GM18499 (cell line): ENCODE data around the gene SLC9A1.
"Not testable (repeated sequence)": the region's sequence is repeated elsewhere in the genome, so short reads cannot be mapped to it uniquely, and the experiment has no call there.

Source experiments
- ATAC-seq: cut with Tn5 transposase; IDR thresholded peaks from one replicate; pipeline ENCODE4 v1.9.1; 2021; ENCODE audit warnings: moderate number of reproducible peaks; ENCODE audit not compliant: insufficient read depth, unreplicated experiment

SLC9A1 gene

DNA sequence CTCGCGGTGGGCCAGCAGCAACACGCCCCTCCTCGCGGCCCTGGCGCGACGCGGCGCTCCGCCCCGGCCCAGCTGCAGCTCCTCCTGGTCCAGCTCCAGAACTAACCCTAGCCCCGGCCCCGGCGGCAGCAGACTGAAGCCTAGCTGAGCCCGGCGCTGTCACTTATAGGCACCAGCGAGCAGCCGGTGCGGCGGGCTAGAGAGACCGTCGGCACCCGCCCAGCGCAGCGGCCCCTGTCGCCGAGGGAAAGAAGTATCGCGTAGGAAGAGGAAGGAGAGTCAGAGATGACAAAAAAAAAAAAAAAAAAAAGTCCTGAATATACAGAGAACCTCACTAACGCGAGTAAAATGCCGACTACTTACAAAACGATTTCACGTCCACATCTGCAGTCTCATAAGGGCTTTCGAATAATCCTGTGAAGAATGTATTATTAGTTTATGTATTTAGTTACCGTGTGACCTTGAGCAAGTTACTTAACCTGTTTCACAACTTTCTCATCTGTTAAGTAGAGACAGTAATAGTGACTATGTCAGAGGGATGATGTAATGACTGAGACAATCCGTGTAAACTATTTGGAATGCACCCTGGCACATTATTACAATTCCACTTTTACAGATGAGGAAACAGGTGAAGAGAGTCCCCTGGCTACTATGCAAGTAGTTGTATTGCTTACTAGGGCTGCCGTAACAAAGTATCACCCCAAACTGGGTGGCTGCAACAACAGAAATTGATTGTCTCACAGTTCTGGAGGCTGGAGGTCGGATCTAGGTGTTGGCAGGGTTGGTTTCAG is at the start of gene SLC9A1:
SLC9A1 (minus strand) TSS at position 135 of the 791 bp plus-strand sequence. CDS start 791 bp downstream, outside the sequence.
- ATAC-seq = peak; percentile 61

DNA sequence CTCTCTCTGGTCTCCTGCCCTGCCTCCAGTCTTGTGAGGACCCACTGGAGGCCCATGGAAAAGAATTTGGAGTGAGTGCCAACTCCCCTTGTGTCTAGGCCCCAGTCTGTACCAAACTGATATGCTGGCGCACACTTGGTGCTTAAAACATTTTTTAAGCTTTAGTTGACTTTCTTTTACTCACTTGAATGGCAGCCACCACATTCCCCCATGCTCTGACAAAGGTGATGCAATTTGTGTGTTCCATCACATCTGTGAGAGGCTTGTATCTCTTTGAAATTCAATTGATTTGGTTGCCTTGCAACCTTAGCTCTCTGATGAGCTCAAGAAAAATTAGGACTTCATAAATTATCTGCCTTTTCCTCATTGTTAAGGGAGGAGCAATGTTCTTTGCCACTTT is 49.0 kb upstream of the SLC9A1 start:
- no peak for ATAC-seq

DNA sequence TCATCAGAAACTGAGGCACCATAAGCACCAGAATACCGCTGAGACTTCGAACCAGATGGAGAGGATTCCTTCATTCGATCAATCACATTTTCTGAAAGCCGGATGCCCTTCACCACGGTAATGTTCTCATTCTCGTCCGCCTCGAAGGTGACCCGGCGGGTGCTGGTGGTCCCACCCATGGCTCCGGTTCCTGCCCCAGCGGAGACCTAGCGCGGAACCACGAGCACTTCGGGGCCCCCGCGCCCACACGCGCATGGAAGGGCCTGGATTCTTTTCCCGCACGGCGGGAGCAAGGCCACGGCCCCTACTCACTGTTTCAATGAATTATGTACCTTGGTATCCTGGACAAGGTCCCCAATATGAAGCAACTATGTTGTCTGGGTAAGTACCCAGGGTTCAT is 46.4 kb upstream of the SLC9A1 start:
- no peak for ATAC-seq

DNA sequence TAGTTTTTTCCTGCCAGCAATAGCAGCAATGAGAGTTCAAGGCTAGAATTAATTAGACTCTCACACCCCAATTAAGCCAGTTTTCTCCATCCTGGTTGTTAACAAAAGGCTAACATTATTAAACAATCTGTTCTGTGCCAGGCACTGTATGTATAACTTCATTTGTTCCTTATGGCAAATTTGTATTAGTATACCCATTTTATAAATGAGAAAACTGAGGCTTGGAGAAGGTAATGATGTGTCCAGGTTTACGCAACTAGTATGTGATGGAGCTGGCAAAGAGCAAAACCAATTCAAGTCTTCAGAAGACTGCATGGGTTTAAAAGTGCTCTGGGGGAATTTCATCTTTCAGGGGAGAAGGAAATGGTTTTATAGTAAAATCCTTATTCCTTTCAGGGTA is 38.3 kb upstream of the SLC9A1 start:
- no peak for ATAC-seq

DNA sequence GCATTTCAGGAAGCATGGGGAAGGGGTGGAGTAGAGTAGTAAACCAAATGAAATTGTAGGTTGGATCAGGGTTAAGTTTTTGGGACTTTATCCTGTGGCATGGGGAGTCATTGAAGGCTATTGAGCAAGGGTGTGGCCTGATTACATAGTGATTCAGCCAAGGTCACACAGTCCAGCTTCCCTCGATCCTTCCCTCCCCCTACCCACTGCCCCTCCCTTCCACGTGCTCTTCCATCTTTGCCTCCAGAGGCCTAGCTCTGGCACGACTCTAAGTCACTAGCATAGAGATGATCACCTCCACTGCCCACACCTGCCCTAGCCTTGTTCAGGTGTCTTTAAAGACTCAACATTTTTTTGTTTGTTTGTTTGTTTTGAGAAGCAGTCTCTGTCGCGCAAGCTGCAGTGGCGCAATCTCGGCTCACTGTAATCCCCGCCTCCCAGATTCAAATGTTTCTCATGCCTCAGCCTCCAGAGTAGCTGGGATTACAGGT is 37.2 kb upstream of the SLC9A1 start:
- no peak for ATAC-seq

DNA sequence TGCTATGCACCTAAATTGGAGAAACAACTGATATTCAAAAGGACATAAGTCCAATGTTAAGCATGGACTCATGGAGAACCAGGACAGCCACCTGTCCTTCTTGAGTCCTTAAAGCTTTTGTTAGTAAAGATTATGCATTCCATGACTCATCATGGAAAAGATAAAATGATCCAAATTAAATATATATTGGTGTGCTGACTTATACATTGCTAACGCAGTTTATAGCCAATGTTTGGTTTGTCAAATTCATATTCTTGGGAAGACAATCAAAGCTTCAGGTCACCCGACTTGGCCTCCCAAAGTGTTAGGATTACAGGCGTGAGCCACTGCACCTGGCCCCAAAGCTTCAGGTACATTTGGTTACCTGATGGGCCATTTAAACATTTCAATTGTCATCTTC is 29.7 kb upstream of the SLC9A1 start:
- not testable (repeated sequence) for ATAC-seq

DNA sequence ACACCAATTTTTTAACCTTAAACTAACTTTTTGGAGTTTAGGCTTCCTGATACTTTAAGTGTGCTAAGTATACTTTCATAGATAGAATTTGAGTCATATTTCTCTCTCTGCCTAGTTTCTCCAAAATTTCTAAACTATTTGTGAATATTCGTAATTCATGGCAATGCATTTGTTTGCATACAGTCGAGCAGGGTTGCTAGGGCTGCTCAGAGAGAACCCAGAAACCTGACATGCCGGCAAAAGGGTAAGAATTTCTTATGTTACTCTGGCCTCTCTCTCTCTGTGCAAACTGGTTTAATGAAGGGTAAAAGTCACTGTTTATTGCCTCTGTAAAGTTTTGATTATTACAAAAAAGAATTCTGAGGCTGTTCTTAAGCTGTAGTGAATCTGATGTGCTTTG is 25.1 kb upstream of the SLC9A1 start:
- no peak for ATAC-seq

DNA sequence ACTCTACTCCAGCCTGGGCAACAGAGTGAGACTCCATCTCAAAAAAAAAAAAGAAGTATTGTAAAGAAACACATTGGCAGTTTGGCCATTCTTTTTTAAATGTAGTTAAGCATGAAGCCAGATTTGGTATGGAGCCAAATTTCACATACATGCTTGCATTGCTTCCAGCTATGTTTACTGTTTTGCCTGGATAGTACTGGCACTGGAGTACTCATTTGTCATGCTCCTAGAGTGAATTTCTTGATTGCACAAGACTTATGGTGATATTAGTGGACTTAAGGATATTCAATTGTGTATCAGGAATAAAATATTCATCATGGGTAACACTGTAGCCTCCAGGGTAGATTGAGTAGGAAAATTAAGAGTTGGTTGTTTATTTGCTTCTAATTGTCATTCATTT is 24.5 kb upstream of the SLC9A1 start:
- no peak for ATAC-seq

DNA sequence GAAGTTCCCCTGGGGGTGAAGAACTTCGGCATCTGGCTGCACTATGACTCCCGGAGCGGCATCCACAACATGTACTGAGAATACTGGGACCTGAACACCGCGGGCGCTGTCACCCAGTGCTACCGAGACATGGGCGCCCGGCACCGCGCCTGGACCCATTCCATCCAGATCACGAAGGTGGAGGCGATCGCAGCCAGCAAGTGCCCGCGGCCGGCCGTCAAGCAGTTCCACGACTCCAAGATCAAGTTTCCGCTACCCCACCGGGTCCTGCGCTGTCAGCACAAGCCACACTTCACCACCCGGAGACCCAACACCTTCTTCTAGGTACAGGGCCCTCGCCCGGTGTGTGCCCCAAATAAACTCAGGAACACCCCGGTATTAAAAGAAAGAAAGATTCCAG is 22.0 kb upstream of the SLC9A1 start:
- ATAC-seq = no peak

DNA sequence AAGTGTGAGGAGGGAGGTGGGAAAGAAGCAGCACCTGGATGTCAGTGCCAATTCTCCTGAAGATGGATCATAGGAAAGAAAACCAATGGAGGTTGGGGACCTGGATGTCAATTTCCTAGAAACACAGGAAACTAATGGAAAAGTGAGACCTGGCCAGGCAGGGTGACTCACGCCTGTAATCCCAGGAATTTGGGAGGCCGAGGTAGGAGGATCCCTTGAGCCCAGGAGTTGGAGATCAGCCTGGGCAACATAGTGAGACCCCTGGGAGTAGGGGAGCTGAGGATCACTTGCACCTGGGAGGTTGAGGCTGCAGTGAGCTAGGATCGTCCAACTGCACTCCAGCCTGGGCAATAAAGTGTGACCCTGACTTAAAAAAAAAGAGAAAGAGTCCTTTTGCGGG is 21.4 kb upstream of the SLC9A1 start:
- ATAC-seq = no peak

DNA sequence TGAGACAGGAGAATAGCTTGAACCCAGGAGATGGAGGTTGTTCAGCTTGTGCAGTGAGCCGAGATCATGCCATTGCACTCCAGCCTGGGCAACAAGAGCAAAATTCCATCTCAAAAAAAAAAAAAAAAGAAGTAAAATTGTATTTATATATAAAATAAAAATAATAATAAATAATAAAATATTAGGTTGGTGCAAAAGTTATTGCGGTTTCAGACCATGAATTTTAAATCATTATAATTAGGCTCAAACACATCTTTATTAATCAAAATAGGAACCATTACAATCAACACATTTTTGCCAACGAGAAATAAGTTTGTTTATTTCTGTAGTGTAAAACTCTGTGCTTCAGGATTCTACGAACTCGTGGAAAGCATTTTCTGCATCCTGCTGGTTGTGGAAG is 18.1 kb upstream of the SLC9A1 start:
- ATAC-seq = not testable (repeated sequence)

DNA sequence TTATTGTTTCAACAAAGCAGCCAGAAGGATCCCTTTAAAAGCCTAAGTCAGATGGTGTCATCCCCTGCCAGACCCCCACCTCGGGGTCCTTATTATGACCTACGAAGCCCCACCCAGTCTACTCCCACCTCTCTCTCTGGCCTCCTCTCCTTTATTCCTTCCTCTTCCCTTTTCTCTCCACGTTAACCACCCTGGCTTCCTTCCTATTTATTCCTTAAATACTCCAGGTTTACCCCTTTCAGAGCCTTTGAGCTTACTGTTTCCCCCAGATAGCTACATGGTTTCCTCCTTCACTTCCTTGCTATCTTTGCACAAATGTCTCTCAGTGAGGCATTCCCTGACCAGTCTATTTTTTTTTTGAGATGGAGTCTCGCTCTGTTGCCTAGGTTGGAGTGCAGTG is 12.0 kb upstream of the SLC9A1 start:
- no peak for ATAC-seq

DNA sequence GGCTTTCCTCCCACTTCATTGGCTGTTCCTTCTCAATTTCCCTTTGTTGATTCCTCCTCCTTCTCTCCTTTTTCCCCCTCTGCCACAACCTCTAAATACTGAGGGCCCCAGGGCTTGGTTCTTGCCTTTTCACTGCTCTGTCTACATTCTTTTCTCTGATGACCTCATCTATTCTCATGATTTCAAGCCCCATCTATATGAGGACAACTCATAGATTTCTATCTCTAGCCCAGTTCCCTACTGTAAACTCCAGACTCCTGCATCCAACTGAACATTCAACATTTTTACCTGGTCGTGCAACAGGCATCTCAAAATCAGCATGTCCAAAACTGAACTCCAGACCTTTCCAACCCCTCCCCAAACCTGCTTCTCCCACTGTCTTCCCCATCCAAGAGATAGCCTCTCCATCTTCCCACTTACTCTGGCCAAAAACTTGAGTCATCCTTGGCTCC is 11.5 kb upstream of the SLC9A1 start:
- no peak for ATAC-seq

DNA sequence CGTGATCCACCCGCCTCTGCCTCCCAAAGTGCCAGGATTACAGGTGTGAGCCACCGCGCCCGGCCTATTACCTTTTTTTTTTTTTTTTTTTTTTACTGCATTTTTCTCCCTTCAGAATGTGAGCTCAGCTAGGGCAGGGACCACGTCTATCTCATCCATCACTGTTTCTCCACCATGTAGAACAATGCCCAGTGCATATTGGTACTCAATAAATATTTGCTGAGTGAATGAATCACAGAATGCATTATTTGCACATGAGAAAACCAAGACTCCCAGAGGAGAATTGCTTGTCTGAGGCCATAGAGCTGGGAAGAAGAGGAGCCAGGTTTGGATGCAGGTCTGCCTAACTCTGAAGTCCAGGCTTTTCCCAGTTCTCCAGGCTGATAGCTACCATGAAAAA is 8.2 kb upstream of the SLC9A1 start:
- no peak for ATAC-seq

DNA sequence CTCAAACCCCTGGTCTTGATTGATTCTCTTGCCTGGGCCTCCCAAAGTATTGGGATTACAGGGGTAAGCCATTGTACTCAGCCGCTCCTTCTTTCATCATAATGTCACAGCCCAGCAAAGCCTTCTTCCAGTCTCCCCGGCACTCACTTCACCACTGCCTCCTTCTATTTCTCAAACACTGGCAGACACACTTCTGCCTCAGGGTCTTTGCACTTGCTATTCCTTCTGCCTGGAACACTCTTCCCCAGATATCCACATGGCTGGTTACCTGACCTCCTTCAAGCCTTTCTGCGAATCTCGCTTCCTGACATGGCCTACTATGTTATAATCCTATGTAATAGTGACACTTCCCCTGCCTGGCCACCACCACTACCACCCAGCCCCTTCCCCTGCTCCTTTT is 7.2 kb upstream of the SLC9A1 start:
- ATAC-seq = no peak

DNA sequence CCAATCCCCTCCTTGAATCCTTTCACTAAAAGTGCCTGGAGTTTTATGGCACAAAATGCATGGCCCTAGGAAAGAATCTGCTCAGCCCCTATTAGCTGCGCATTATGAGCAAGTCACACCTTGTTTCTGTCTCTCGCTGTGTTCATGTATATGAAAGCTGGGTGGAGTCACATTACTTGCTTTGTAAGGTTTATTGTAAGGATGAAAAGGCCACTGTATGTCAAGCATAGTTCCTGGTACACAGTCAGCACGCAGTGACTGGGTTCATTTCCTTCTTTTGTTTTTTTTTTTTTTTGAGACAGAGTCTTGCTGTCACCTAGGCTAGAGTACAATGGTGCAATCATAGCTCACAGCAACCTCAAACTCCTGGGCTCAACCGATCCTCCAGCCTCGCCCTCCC is 6.7 kb upstream of the SLC9A1 start:
- peak; percentile 67 for ATAC-seq

DNA sequence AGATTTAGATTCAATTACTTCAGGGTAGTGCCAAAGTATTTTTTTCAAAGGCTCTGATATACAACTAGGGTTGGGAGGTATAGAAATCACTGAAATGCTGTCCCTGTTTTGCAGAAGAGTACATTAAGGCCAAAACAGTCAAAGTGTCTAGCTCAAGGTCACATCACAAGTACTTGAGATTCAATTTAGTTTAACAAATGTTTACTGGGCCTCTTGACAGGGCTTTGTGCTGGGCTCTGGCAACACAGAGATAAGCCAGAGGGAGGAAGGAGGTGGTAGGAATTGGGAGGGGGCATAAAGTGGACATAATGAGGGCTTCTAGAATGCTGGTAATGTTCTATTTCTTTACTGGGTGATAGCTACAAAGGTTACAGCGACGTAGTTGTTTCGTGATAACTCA is 2.3 kb upstream of the SLC9A1 start:
- no peak for ATAC-seq

DNA sequence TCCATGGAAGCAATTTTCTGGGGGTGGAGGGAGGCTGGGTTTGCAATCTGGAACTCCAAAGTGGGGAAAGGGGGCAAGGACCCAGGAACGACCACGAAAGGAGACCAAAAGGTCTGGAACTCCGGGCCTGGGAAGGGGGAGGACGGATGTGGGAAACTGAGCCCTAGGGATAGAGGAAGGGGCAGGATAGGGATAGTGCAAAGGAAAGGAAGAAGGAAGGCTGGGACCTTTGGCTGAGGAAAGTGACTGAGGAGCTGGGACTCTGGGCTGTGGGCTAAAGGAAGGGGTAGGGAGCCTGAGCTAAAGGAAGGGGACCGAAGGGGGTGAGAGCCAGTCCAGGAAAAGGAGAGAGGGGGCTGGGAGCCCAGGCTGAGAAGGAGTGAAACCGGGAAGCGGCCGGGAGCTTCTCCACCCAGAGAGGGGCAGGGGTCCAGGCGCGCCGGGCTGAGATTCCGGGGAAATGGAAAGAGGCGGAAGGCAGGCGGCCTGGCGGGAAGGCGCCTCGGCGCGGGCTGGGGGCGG is 395 bp downstream of the SLC9A1 start:
- ATAC-seq = no peak

DNA sequence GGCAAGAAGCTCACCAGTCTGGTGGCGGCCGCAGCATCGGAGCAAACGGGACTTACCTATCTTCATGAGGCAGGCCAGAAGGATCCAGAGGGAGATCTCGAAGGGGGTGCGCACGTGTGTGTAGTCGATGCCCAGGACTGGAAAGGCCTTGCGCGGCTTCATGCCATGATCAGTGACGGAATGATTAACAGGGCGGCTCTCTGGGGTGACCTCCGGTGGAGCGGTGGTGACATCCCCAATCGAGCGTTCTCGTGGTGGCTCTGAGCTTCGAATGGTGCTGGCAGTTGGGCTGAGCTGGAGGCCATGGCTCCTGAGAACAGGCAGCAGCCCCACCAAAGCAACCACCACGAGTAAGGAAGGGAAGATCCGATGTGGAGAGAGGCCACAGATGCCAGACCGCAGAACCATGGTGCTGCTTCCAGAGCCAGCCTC is 982 bp downstream of the SLC9A1 start:
- ATAC-seq = no peak

DNA sequence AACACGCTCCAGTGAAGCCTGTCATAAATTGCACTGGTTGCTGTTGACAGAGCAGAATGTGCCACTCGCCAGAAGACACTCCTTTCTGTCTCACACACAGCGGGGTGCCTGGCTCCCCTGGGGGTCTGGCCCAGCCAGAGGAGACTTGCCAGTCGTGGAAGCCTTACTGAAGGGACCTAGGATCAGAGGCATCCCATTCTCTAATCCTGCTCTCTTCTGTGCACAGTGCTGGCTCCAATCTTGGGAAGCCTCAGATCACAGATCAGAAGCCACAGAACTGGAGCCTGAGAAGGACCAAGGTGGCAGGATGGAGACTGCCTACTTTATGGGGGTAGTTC is 1.4 kb downstream of the SLC9A1 start:
- ATAC-seq = no peak

DNA sequence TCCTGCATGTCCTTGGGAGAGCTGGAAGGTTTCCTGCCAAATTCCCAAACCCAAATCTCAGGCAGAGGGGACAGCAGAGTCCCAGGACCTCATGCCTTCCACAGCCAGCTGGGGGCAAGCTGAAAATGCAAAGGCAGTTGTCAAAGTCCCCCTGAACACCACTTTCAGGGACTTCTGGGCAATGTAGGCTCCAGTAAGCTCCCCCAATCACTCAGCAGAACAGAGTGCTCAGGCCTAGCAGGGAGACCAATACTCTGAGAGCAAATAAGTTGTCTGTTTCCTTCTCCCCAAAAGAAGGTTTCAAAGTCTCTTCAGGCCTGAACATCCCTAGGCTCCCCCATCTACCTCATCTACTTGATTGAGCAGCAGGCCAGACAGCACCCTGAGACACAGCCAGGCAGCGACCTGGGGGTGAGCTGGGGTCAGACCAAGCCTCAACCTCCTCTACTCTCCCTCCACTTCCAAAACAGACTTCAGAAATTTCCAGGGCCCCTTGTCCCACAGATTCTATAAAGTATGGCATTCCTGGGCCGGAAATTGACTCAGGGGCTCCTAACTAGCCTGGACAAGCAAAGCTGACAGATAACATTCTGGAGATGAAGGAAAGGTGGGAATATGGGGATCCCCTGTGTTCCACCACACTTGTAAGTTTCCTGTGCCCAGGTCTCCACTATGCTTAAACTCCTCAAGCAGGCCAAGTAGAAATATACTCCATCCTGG is 1.9 kb downstream of the SLC9A1 start:
- ATAC-seq = no peak
